ENCODE measurements around the gene SNAP29. TPM values are rescaled to one million over a fixed set of nuclear protein-coding genes. Genes with fewer than 3 reads are reported as not detected.

The SNAP29 gene
- total and polyA plus RNA-seq, 9 of the 15 experiments (the other 6 are each of a cell fraction or from before 2014, with no cell fraction given) = 19.5 to 250 (median 75.9) TPM

GRCh38 chr22:20885557-20886323 lies 26.9 kb downstream of the SNAP29 start (continued):
- no peak for TF ChIP-seq NFYB (IDR thresholded peaks at IDR 0.05; ENCODE audit: extremely low read depth, insufficient read length)
- no peak for TF ChIP-seq ZNF174 (CRISPR knock-in tag; IDR thresholded peaks at IDR 0.05)
- TF ChIP-seq HNRNPL (IDR thresholded peaks at IDR 0.05; ENCODE audit: low read depth, low read length) = peak; percentile 99
- TF ChIP-seq GATA2 (CRISPR knock-in tag; IDR thresholded peaks at IDR 0.05) = peak; percentile 89
- TF ChIP-seq MEF2D (tag; conservative IDR thresholded peaks at IDR 0.05; ENCODE audit: low read depth) = peak; percentile 92
- peak; percentile 54; the same call in 1 of the 2 replicates for TF ChIP-seq ZNF143 (CRISPR knock-in tag; IDR thresholded peaks at IDR 0.05)
- peak; percentile 97 for TF ChIP-seq ATF7 (IDR thresholded peaks at IDR 0.05)
- TF ChIP-seq U2AF2 (optimal IDR thresholded peaks at IDR 0.05; ENCODE audit: low read depth, low read length) = no peak
- peak; percentile 62 for TF ChIP-seq HIVEP1 (CRISPR knock-in tag; IDR thresholded peaks at IDR 0.05)
- peak; percentile 73 for TF ChIP-seq JUND (IDR thresholded peaks at IDR 0.05; ENCODE audit: borderline replicate concordance, low read depth, low read length)
- peak; percentile 97; the same call in 2 of the 3 replicates for TF ChIP-seq JUND (tag; IDR thresholded peaks at IDR 0.05; ENCODE audit: borderline replicate concordance, low read depth, low read length)
- 0 out of 4 replicates have a peak, but pooled peaks of 1 of the 2 experiments have one; percentile 39 for TF ChIP-seq CSDE1 (IDR thresholded peaks at IDR 0.05)
- TF ChIP-seq SNAPC5 (CRISPR knock-in tag; IDR thresholded peaks at IDR 0.05) = no peak
- TF ChIP-seq MLX (CRISPR knock-in tag; conservative IDR thresholded peaks at IDR 0.05) = peak in 1 of 2 experiments; percentile 93; a peak in 1 of 4 replicates
- TF ChIP-seq TFE3 (CRISPR knock-in tag; IDR thresholded peaks at IDR 0.05) = no peak; the same call in 1 of the 2 replicates
- no peak for TF ChIP-seq POLR2H (tag; IDR thresholded peaks at IDR 0.05; ENCODE audit: low read depth)
- peak; percentile 92 for TF ChIP-seq LARP7 (IDR thresholded peaks at IDR 0.05)
- TF ChIP-seq GTF3C2 (IDR thresholded peaks at IDR 0.05; ENCODE audit: borderline replicate concordance, extremely low read depth, insufficient read length) = peak; percentile 80
- TF ChIP-seq GMEB1 (CRISPR knock-in tag; IDR thresholded peaks at IDR 0.05) = peak; percentile 70
- peak; percentile 92 for TF ChIP-seq E2F3 (CRISPR knock-in tag; IDR thresholded peaks at IDR 0.05)
- peak; percentile 21 for TF ChIP-seq KLF6 (CRISPR knock-in tag; IDR thresholded peaks at IDR 0.05; ENCODE audit: borderline replicate concordance)
